HEK293 (cell line): ENCODE results near the gene EML6.

Source experiments
- CTCF ChIA-PET: fragments of 350-600 bp; formaldehyde crosslinking; extraction: SDS; loops from one replicate; lab custom pipeline; 2021; ENCODE audit warnings: antibody characterized with exemption; lab: Yijun Ruan, JAX
- POLR2A ChIA-PET: fragments of 300-600 bp; formaldehyde crosslinking; extraction: SDS; loops from one replicate; lab custom pipeline; 2020; ENCODE audit warnings: antibody characterized with exemption, inconsistent platforms; lab: Yijun Ruan, JAX
- H3K27ac ChIP-seq: fragments of 200-500 bp; sonication (Bioruptor generic); 2 replicates; pipeline ENCODE4 v1.5.1; 2014; ENCODE audit warnings: low read depth, low read length, control low read depth, inconsistent platforms; ENCODE audit errors: extremely low read depth
- H3K36me3 ChIP-seq, 2 experiments: fragments of 200-500 bp in 1 of 2; sonication (Bioruptor generic) in 1 of 2; 1 replicate in 1 of 2; 2 replicates in 1 of 2; pipeline ENCODE4 v1.5.1; 2014 to 2017; ENCODE audit warnings: inconsistent platforms in 2 of 2, low read length in 2 of 2; ENCODE audit not compliant: control insufficient read depth in 2 of 2, insufficient read depth in 1 of 2
- H3K4me1 ChIP-seq: fragments of 200-500 bp; sonication (Bioruptor generic); 2 replicates; pipeline ENCODE4 v1.5.1; 2014; ENCODE audit warnings: mild to moderate bottlenecking, low read length, inconsistent platforms; ENCODE audit not compliant: control insufficient read depth, insufficient read depth
- H3K4me3 ChIP-seq: 2 replicates; pipeline ENCODE4 v1.5.1; 2011; ENCODE audit warnings: low read depth, mild to moderate bottlenecking, control low read depth, low read length, moderate library complexity
- H3K9me3 ChIP-seq: fragments of 200-500 bp; sonication (Bioruptor generic); 2 replicates; pipeline ENCODE4 v1.5.1; 2014; ENCODE audit warnings: low read depth, low read length, inconsistent platforms; ENCODE audit not compliant: control insufficient read depth, insufficient read depth
- BCL11A ChIP-seq: fragments of 450-650 bp; formaldehyde crosslinking; IDR thresholded peaks from 2 replicates; pipeline ENCODE4 v1.5.1; 2016; ENCODE audit warnings: low read depth, missing biosample characterization, missing genetic modification characterization
- GLI4 ChIP-seq: fragments of 450-650 bp; formaldehyde crosslinking; IDR thresholded peaks from 2 replicates; pipeline ENCODE4 v1.5.1; 2016; ENCODE audit warnings: missing biosample characterization, missing genetic modification characterization
- IKZF3 ChIP-seq: fragments of 450-650 bp; IDR thresholded peaks from 2 replicates; pipeline ENCODE4 v1.5.0; 2018; ENCODE audit warnings: missing biosample characterization, mild to moderate bottlenecking, missing genetic modification characterization, moderate library complexity
- MEIS1 ChIP-seq: sonication (generic); formaldehyde crosslinking; IDR thresholded peaks from 2 replicates; pipeline ENCODE4 v1.8.1; 2022; ENCODE audit warnings: missing genetic modification reagents, mild to moderate bottlenecking, borderline replicate concordance
- SCRT2 ChIP-seq: fragments of 450-650 bp; formaldehyde crosslinking; IDR thresholded peaks from 2 replicates; pipeline ENCODE4 v1.5.1; 2016; ENCODE audit warnings: missing biosample characterization, missing genetic modification characterization
- TCF7L2 ChIP-seq: IDR thresholded peaks from 2 replicates; pipeline ENCODE4 v1.6.1; 2011; ENCODE audit warnings: low read depth, mild to moderate bottlenecking, inconsistent platforms, low read length, moderate library complexity, borderline replicate concordance
- ZBTB20 ChIP-seq: fragments of 450-650 bp; formaldehyde crosslinking; IDR thresholded peaks from 2 replicates; pipeline ENCODE4 v1.5.1; 2016; ENCODE audit warnings: missing biosample characterization, missing genetic modification characterization
- ZNF157 ChIP-seq: fragments of 450-650 bp; formaldehyde crosslinking; IDR thresholded peaks from 2 replicates; pipeline ENCODE4 v1.5.1; 2016; ENCODE audit warnings: missing biosample characterization, missing genetic modification characterization
- ZNF175 ChIP-seq: fragments of 450-650 bp; formaldehyde crosslinking; IDR thresholded peaks from 2 replicates; pipeline ENCODE4 v1.5.1; 2016; ENCODE audit warnings: missing biosample characterization, missing genetic modification characterization
- ZNF311 ChIP-seq: fragments of 450-650 bp; formaldehyde crosslinking; IDR thresholded peaks from 2 replicates; pipeline ENCODE4 v1.5.1; 2017; ENCODE audit warnings: missing biosample characterization, missing genetic modification characterization, borderline replicate concordance
- ZNF426 ChIP-seq: fragments of 450-650 bp; formaldehyde crosslinking; IDR thresholded peaks from 2 replicates; pipeline ENCODE4 v1.5.1; 2017; ENCODE audit warnings: missing biosample characterization, missing genetic modification characterization, mild to moderate bottlenecking, inconsistent platforms, moderate library complexity
- ZNF510 ChIP-seq: fragments of 450-650 bp; formaldehyde crosslinking; IDR thresholded peaks from 2 replicates; pipeline ENCODE4 v1.5.1; 2018; ENCODE audit warnings: mild to moderate bottlenecking, missing genetic modification characterization, missing biosample characterization; ENCODE audit not compliant: insufficient replicate concordance
- ZNF514 ChIP-seq: fragments of 450-650 bp; formaldehyde crosslinking; IDR thresholded peaks from 2 replicates; pipeline ENCODE4 v1.5.1; 2016; ENCODE audit warnings: missing biosample characterization, missing genetic modification characterization
- ZNF560 ChIP-seq: fragments of 450-650 bp; formaldehyde crosslinking; IDR thresholded peaks from 2 replicates; pipeline ENCODE4 v1.5.1; 2017; ENCODE audit warnings: missing biosample characterization, missing genetic modification characterization, borderline replicate concordance
- ZNF600 ChIP-seq: fragments of 450-650 bp; formaldehyde crosslinking; IDR thresholded peaks from 2 replicates; pipeline ENCODE4 v1.5.1; 2016; ENCODE audit warnings: missing biosample characterization, missing genetic modification characterization
- ZNF707 ChIP-seq: fragments of 450-650 bp; formaldehyde crosslinking; IDR thresholded peaks from 2 replicates; pipeline ENCODE4 v1.5.1; 2016; ENCODE audit warnings: missing biosample characterization, missing genetic modification characterization
- ZNF76 ChIP-seq: fragments of 450-650 bp; formaldehyde crosslinking; IDR thresholded peaks from 2 replicates; pipeline ENCODE4; 2016; ENCODE audit warnings: low read depth, missing biosample characterization, missing genetic modification characterization, borderline replicate concordance
- ZNF785 ChIP-seq: fragments of 450-650 bp; formaldehyde crosslinking; IDR thresholded peaks from 2 replicates; pipeline ENCODE4 v1.5.1; 2016; ENCODE audit warnings: missing biosample characterization, missing genetic modification characterization
- ZXDB ChIP-seq: fragments of 450-650 bp; formaldehyde crosslinking; IDR thresholded peaks from 2 replicates; pipeline ENCODE4 v1.5.1; 2016; ENCODE audit warnings: missing biosample characterization, missing genetic modification characterization
- TF ChIP-seq, protein P1 (sequence below): fragments of 450-650 bp; formaldehyde crosslinking; IDR thresholded peaks from 2 replicates; pipeline ENCODE4 v1.5.1; 2016; ENCODE audit warnings: missing biosample characterization, missing genetic modification characterization
- TF ChIP-seq, protein P2 (sequence below): fragments of 450-650 bp; formaldehyde crosslinking; conservative IDR thresholded peaks from 2 replicates; pipeline ENCODE4 v1.5.1; 2016; ENCODE audit warnings: low read depth, missing biosample characterization, missing genetic modification characterization
- TF ChIP-seq, protein P3 (sequence below): fragments of 450-650 bp; formaldehyde crosslinking; IDR thresholded peaks from 2 replicates; pipeline ENCODE4 v1.5.1; 2017; ENCODE audit warnings: missing biosample characterization, missing genetic modification characterization

The EML6 gene

DNA sequence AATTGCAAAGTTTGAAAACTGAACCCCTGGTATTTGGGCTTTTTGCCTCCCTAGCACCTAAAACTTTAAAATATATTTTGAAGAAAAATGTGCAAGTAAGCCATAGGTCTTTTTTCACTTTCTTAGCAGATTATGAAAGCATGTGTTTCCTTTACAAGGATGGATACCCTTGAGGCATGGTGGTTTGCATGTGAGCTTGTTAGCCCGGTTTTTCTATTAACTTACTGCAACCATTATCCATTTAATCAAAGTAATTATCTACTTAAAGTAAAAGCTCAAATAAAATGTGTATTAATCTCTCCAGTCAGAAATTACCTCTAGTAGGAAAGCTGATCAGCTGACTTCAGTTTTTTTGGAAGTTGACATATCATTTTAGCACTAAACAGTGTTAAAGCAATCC, 140.6 kb downstream of the EML6 start:
- TF ChIP-seq ZNF785 (tag by site-specific recombination) (no peak), ZNF600 (tag by site-specific recombination) (no peak), ZNF707 (no peak)
- TF ChIP-seq, protein P1, sequence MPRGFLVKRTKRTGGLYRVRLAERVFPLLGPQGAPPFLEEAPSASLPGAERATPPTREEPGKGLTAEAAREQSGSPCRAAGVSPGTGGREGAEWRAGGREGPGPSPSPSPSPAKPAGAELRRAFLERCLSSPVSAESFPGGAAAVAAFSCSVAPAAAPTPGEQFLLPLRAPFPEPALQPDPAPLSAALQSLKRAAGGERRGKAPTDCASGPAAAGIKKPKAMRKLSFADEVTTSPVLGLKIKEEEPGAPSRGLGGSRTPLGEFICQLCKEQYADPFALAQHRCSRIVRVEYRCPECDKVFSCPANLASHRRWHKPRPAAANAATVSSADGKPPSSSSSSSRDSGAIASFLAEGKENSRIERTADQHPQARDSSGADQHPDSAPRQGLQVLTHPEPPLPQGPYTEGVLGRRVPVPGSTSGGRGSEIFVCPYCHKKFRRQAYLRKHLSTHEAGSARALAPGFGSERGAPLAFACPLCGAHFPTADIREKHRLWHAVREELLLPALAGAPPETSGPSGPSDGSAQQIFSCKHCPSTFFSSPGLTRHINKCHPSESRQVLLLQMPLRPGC (tag by site-specific recombination): no peak
- TF ChIP-seq, protein P2, sequence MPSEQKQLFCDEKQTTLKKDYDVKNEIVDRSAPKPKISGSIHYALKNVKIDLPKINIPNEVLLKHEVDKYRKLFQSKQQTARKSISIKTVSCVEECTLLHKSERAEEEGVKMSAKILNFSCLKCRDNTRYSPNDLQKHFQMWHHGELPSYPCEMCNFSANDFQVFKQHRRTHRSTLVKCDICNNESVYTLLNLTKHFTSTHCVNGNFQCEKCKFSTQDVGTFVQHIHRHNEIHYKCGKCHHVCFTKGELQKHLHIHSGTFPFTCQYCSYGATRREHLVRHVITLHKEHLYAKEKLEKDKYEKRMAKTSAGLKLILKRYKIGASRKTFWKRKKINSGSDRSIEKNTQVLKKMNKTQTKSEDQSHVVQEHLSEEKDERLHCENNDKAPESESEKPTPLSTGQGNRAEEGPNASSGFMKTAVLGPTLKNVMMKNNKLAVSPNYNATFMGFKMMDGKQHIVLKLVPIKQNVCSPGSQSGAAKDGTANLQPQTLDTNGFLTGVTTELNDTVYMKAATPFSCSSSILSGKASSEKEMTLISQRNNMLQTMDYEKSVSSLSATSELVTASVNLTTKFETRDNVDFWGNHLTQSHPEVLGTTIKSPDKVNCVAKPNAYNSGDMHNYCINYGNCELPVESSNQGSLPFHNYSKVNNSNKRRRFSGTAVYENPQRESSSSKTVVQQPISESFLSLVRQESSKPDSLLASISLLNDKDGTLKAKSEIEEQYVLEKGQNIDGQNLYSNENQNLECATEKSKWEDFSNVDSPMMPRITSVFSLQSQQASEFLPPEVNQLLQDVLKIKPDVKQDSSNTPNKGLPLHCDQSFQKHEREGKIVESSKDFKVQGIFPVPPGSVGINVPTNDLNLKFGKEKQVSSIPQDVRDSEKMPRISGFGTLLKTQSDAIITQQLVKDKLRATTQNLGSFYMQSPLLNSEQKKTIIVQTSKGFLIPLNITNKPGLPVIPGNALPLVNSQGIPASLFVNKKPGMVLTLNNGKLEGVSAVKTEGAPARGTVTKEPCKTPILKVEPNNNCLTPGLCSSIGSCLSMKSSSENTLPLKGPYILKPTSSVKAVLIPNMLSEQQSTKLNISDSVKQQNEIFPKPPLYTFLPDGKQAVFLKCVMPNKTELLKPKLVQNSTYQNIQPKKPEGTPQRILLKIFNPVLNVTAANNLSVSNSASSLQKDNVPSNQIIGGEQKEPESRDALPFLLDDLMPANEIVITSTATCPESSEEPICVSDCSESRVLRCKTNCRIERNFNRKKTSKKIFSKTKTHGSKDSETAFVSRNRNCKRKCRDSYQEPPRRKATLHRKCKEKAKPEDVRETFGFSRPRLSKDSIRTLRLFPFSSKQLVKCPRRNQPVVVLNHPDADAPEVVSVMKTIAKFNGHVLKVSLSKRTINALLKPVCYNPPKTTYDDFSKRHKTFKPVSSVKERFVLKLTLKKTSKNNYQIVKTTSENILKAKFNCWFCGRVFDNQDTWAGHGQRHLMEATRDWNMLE (tag by site-specific recombination): no peak
- no peaks in the 10 kb centered on the region for H3K36me3 ChIP-seq
- H3K4me1 ChIP-seq: no peaks in the 10 kb centered on the region
- no peaks in the 10 kb centered on the region for H3K9me3 ChIP-seq
- CTCF ChIA-PET: no interaction called here
- no peak overlapping the region for H3K4me3 ChIP-seq
- H3K27ac ChIP-seq: no peak overlapping the region
- POLR2A ChIA-PET: no interaction called here

DNA sequence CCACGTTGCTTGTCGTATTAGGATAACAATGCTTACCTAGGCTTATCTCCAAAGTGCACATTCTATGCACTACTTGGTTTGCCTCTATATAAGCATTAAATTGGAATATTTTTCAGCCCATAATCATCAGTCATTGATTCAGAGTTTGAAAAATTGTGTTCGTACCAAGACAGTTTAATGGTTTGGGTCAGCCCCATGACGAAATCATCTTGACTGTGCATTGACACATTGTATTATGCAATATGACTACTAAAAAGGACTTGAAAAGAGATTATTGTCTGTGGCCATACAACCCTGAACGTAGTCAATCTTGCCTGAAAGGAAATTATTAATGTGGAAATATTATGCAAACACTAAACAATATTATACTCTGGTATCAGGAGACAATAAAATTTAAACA, 141.3 kb downstream of the EML6 start:
- POLR2A ChIA-PET: no interaction called here
- CTCF ChIA-PET: no interaction called here
- H3K4me3 ChIP-seq: no peak overlapping the region
- TF ChIP-seq TCF7L2 (no peak), ZNF560 (tag by site-specific recombination) (no peak), ZNF426 (tag by site-specific recombination) (no peak), ZXDB (tag by site-specific recombination) (no peak), ZNF76 (tag by site-specific recombination) (no peak), ZNF510 (tag by site-specific recombination) (no peak), MEIS1 (CRISPR knock-in tag) (no peak), IKZF3 (no peak), BCL11A (tag by site-specific recombination) (no peak), ZNF157 (tag by site-specific recombination) (no peak), ZNF311 (tag by site-specific recombination) (no peak), ZBTB20 (no peak), ZNF175 (no peak), SCRT2 (tag by site-specific recombination) (no peak), GLI4 (no peak), ZNF514 (no peak)
- TF ChIP-seq, protein P3, sequence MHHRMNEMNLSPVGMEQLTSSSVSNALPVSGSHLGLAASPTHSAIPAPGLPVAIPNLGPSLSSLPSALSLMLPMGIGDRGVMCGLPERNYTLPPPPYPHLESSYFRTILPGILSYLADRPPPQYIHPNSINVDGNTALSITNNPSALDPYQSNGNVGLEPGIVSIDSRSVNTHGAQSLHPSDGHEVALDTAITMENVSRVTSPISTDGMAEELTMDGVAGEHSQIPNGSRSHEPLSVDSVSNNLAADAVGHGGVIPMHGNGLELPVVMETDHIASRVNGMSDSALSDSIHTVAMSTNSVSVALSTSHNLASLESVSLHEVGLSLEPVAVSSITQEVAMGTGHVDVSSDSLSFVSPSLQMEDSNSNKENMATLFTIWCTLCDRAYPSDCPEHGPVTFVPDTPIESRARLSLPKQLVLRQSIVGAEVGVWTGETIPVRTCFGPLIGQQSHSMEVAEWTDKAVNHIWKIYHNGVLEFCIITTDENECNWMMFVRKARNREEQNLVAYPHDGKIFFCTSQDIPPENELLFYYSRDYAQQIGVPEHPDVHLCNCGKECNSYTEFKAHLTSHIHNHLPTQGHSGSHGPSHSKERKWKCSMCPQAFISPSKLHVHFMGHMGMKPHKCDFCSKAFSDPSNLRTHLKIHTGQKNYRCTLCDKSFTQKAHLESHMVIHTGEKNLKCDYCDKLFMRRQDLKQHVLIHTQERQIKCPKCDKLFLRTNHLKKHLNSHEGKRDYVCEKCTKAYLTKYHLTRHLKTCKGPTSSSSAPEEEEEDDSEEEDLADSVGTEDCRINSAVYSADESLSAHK (tag by site-specific recombination): no peak
- TF ChIP-seq, protein P1 (tag by site-specific recombination): no peak
- no peaks in the 10 kb centered on the region for H3K4me1 ChIP-seq
- no peaks in the 10 kb centered on the region for H3K9me3 ChIP-seq
- H3K27ac ChIP-seq: no peak overlapping the region
- H3K36me3 ChIP-seq: no peaks in the 10 kb centered on the region
